HCEC 1CT (cell line): Measurements from ENCODE around the gene LHX1.

Experiments
- DNase-seq: peaks from one replicate; pipeline ENCODE4 v3.0.0-alpha.2; 2017

Gene LHX1

GRCh38 chr17:36975922-36976515, 38.7 kb downstream of the LHX1 start:
- no peak for DNase-seq

DNA sequence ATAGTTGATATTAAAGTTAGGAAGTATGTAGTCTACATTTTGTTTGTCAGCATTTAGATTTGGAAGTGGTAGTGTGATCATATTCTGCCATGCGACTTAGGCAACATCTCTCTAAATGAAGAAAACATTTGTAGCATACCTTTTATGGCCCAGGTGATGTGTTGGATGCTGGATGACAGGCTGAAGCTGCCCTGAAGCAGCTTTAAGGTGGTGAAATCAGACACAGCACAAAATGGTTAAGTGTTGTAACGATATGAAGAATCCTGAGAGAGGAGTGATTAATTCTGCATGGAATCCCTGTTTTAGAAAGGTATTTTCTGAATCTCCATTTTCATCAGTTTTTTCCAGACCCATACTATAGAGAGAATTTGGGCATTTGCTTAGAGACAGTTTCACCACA, 39.8 kb downstream of the LHX1 start:
- DNase-seq, result no peak

GRCh38 chr17:36977568-36977967, 40.3 kb downstream of the LHX1 start:
- no peak for DNase-seq

DNA sequence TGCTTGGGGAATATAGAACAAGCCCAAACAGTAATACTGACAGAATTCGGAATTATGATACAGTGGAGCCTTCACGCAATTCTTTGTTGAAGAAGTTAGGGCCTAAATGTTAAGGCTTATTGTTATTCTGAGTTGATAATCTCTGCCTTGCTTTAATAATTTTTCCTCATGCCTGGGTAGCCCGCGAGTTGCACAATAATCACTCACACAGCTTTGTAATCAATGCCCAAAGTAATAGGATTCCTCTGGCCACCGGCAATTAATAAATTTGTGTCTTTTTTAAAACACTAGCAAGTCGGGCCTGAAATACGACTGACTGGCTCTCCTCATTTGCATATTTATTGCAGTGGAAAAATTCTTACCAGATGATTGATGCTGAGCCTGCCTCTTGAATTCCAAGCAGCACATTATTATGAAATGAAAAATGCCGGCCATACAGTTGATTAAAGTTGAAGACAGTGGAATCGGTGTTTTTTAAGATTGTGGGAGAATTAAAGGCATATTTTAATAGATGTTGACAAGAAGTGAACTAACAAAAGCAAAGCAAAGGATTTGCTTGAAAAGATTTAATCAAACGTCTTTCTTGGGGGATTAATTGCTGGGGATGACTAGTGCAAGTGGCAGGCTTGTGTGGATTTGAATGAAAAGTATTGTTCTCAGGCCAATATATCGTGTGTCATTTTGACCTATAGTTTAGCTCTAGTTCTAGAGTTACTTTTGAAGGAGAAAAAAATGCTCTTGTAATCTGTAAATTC, 41.7 kb downstream of the LHX1 start:
- DNase-seq, result peak; percentile 47

- DNase-seq, result no peak
Measured at GRCh38 chr17:36979565-36979941, 42.3 kb downstream of the LHX1 start.

DNA sequence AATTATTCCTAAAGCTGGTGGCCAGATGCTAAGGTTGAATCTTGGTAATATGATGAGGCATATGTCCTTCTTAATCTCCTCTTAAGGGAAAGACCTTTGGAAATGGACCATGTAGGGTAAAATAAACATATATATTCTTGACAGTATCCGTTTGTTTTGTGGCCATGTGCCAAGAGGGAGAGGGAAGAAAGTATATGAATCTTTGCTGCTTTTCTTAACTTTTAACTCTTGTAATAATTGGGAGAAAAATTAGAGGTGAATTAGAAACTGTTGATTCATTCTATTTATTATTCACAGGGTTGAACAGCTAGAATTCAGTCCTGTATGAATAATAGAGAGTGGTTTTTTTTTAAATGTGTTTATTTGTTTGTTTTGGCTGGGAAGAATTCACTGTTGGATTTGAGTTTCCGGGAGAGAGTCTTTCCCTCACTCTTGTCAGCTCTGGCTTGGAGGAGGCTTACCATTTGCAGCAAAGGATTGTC, 43.0 kb downstream of the LHX1 start:
- peak; percentile 56 for DNase-seq

DNA sequence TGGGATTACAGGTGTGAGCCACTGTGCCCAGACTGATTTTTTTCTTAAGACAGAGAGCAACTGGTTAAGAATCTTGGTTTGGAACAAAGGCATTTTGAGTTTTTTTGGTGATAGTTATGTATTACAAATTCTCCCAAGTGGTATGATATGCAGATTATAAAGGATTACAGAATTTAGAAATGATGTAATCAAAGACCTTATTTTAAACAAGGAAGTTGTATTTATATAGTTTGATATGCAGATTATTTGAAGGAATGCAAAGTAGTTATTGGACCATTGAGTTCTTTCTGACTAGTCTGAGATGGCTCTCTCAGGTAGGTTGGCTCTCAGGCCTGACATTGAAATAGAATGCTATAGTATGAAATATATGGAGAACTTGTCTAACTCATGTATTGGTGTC, 46.3 kb downstream of the LHX1 start:
- no peak for DNase-seq

DNA sequence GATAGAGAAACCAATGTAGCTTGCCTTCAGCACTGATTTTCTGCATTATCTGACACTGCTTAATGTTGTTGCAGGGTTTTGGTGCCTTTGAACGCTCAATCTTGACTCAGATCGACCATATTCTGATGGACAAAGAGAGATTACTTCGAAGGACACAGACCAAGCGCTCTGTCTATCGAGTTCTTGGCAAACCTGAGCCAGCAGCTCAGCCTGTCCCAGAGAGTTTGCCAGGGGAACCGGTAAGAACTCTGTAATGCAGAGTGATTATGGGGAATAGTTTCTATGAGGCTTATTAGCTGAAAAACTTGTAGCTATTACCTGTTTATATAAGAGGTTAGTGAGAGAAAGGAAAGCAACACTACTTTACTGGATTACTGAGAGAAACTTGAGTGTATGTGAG, 51.9 kb downstream of the LHX1 start:
- no peak for DNase-seq

DNA sequence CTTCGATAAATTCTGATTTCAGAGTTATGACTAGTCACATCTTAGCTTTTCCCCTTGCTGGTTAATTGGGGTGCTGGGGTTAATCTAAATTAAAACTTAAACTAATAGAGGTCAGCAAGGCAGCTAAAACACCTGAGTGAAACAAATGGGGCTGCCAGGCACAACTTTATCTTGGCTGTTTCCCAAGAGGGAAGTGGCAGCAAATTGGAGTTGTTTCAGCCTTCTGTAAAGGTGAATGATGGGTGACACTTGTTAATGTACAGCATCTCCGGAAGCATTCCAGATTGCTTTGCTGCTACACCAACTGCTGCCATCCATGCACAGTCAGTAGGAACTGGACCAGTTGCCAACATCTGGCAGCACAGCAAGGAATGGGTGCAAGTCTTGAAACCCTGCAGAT, 55.4 kb downstream of the LHX1 start:
- no peak for DNase-seq

DNA sequence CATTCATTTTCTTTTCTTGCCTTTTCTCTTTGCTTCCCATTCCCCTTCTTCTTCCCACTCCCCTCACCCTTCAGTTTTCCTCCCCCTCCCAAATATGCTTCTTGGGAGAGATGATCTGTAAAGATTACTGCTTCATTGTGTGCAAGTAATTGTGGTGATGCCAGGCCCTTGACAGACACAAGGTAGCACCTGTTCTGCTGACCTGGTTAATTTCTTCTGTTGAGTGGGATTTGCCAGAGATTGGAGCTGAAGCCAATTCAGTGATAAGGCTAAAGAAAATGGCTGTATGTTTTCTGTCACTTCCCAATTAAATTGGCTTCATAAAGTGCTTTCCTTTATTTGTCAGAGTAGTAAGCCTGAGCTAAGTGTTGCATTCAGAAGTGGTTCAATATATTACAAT, 56.0 kb downstream of the LHX1 start:
- no peak for DNase-seq
